Natural killer cell (primary cell): Measurements from ENCODE around the gene TSHB. TPM values are rescaled to one million over a fixed set of nuclear protein-coding genes. Genes with fewer than 3 reads are reported as not detected.

Source experiments
- ATAC-seq, 3 donors: fragments of 150-1000 bp in 2 of 3; fragments of 200-7000 bp in 1 of 3; cut with Tn5 transposase; 1 replicate in 1 of 3; 2 replicates in 2 of 3; pipeline ENCODE4 v1.10.0; 2021; ENCODE audit warnings: mild to moderate bottlenecking in 2 of 3, moderate library complexity in 2 of 3
- DNase-seq, 2 donors: peaks; one replicate each; pipeline versions ENCODE4 v3.0.0 to v3.0.0-alpha.2; 2013 to 2021; ENCODE audit warnings: mixed read lengths in 1 of 2
- H3K27ac ChIP-seq: one replicate; pipeline ENCODE4 v1.5.1; 2013; ENCODE audit warnings: mild to moderate bottlenecking, low read length
- H3K27me3 ChIP-seq: one replicate; pipeline ENCODE4 v1.6.1; 2013; ENCODE audit warnings: low read length; ENCODE audit not compliant: control insufficient read depth, insufficient read depth
- H3K36me3 ChIP-seq: one replicate; pipeline ENCODE4 v1.6.1; 2013; ENCODE audit warnings: low read length; ENCODE audit not compliant: control insufficient read depth, insufficient read depth
- H3K4me1 ChIP-seq: one replicate; pipeline ENCODE4 v1.6.1; 2013; ENCODE audit warnings: low read length; ENCODE audit not compliant: control insufficient read depth, insufficient read depth
- H3K4me3 ChIP-seq: one replicate; pipeline ENCODE4 v1.5.1; 2013; ENCODE audit warnings: low read length
- H3K9me3 ChIP-seq: one replicate; pipeline ENCODE4 v1.6.1; 2013; ENCODE audit warnings: low read length; ENCODE audit not compliant: control insufficient read depth, insufficient read depth
- H3K27ac Mint-ChIP-seq, 2 donors: one replicate each; pipeline ENCODE4 v1.8.0; 2022; ENCODE audit warnings: mild to moderate bottlenecking in 2 of 2, mixed read lengths in 2 of 2, moderate library complexity in 1 of 2
- H3K27me3 Mint-ChIP-seq, 2 donors: one replicate each; pipeline ENCODE4 v1.8.0; 2022; ENCODE audit warnings: low read depth in 2 of 2, mixed read lengths in 2 of 2
- H3K36me3 Mint-ChIP-seq: one replicate; pipeline ENCODE4 v1.8.0; 2022; ENCODE audit warnings: mixed read lengths
- H3K4me1 Mint-ChIP-seq, 2 donors: one replicate each; pipeline ENCODE4 v1.8.0; 2022; ENCODE audit warnings: mixed read lengths in 2 of 2
- H3K4me3 Mint-ChIP-seq: one replicate; pipeline ENCODE4 v1.8.0; 2022; ENCODE audit warnings: mild to moderate bottlenecking, moderate library complexity, mixed read lengths
- H3K9me3 Mint-ChIP-seq, 2 donors: one replicate each; pipeline ENCODE4 v1.8.0; 2022; ENCODE audit warnings: mixed read lengths in 2 of 2
- CTCF ChIP-seq: fragments of 200-600 bp; IDR thresholded peaks from one replicate; pipeline ENCODE4 v1.8.0; 2022; ENCODE audit warnings: antibody characterized with exemption
- WGBS: methylation state at CpG from one replicate; pipeline ENCODE4 v1.1.7; 2013; ENCODE audit warnings: missing lambda C conversion rate; ENCODE audit not compliant: insufficient coverage; 5-methylcytosine and 5-hydroxymethylcytosine counted together
- intact Hi-C: fragments of 100-400 bp; cut with micrococcal nuclease; formaldehyde crosslinking; loops from one replicate; pipeline ENCODE4 v1.14.2; 2022
- total RNA-seq, 4 donors: library from RNA; stranded (reverse); fragments of 120-200 nt in 1 of 4; gene quantifications; one replicate each; pipeline versions ENCODE4 v1.2.3 to v1.2.4, GENCODE V29; 2013 to 2022

Gene TSHB
- total RNA-seq, 3 donors from 2014 or later (not counting 1 experiment from before 2014, with no cell fraction given): not detected

- H3K9me3 ChIP-seq: no peaks in the 10 kb centered on the region
- no peak overlapping the region for H3K4me3 Mint-ChIP-seq
- no peak for ATAC-seq
Measured at GRCh38 chr1:114997510-114998289, 31.9 kb upstream of the TSHB start.

GRCh38 chr1:115006191-115006590, 23.4 kb upstream of the TSHB start:
- Mint-ChIP-seq H3K36me3 (no peaks in the 10 kb centered on the region), H3K27ac (no peak overlapping the region), H3K9me3 (peaks cover 0 to 2% of the 10 kb centered on the region in 2 donors), H3K4me1 (no peaks in the 10 kb centered on the region), H3K4me3 (no peak overlapping the region), H3K27me3 (peaks cover 14 to 25% of the 10 kb centered on the region in 2 donors)
- no peak for TF ChIP-seq CTCF
- Histone ChIP-seq H3K27me3 (peaks cover 9% of the 10 kb centered on the region), H3K27ac (no peak overlapping the region), H3K9me3 (no peaks in the 10 kb centered on the region), H3K4me1 (no peaks in the 10 kb centered on the region), H3K4me3 (no peak overlapping the region), H3K36me3 (no peaks in the 10 kb centered on the region)
- intact Hi-C loops: no loop called here
- ATAC-seq (no peak), DNase-seq (no peak)
- WGBS: 69% methylated on average over 2 of the region's 2 CpGs

More at GRCh38 chr1:114997510-114998289, 31.9 kb upstream of the TSHB start:
- intact Hi-C loops: no loop called here
- Mint-ChIP-seq H3K27me3 (peaks cover 19 to 27% of the 10 kb centered on the region in 2 donors), H3K36me3 (no peaks in the 10 kb centered on the region), H3K4me1 (no peaks in the 10 kb centered on the region), H3K9me3 (no peaks in the 10 kb centered on the region), H3K27ac (no peak overlapping the region)
- Histone ChIP-seq H3K4me1 (no peaks in the 10 kb centered on the region), H3K4me3 (no peak overlapping the region), H3K36me3 (no peaks in the 10 kb centered on the region), H3K27me3 (peaks cover 6% of the 10 kb centered on the region), H3K27ac (no peak overlapping the region)
- no peak for DNase-seq
- TF ChIP-seq CTCF: no peak

GRCh38 chr1:115012006-115012405, 17.6 kb upstream of the TSHB start:
- ATAC-seq (no peak), DNase-seq (no peak)
- Histone ChIP-seq H3K27me3 (no peaks in the 10 kb centered on the region), H3K9me3 (no peaks in the 10 kb centered on the region), H3K27ac (no peak overlapping the region), H3K36me3 (no peaks in the 10 kb centered on the region), H3K4me3 (no peak overlapping the region), H3K4me1 (no peaks in the 10 kb centered on the region)
- peaks cover 5 to 9% of the 10 kb centered on the region in 2 donors for H3K27me3 Mint-ChIP-seq
- intact Hi-C loops: no loop called here
- peaks cover 0 to 2% of the 10 kb centered on the region in 2 donors for H3K9me3 Mint-ChIP-seq
- TF ChIP-seq CTCF: no peak
- no peak overlapping the region for H3K4me3 Mint-ChIP-seq
- no peaks in the 10 kb centered on the region for H3K4me1 Mint-ChIP-seq
- no peak overlapping the region for H3K27ac Mint-ChIP-seq
- 94% methylated on average over 1 of the region's 1 CpG for WGBS
- no peaks in the 10 kb centered on the region for H3K36me3 Mint-ChIP-seq

- Mint-ChIP-seq H3K4me1 (no peaks in the 10 kb centered on the region), H3K4me3 (no peak overlapping the region), H3K27me3 (peaks cover 7 to 9% of the 10 kb centered on the region in 2 donors), H3K9me3 (peaks cover 0 to 3% of the 10 kb centered on the region in 2 donors), H3K36me3 (no peaks in the 10 kb centered on the region), H3K27ac (no peak overlapping the region)
- intact Hi-C loops: no loop called here
- no peak for TF ChIP-seq CTCF
- no peaks in the 10 kb centered on the region for H3K36me3 ChIP-seq
- DNase-seq: no peak
- H3K4me3 ChIP-seq: no peak overlapping the region
- H3K27ac ChIP-seq: no peak overlapping the region
- WGBS: 91% methylated on average over 1 of the region's 1 CpG
- no peaks in the 10 kb centered on the region for H3K4me1 ChIP-seq
- H3K9me3 ChIP-seq: no peaks in the 10 kb centered on the region
- H3K27me3 ChIP-seq: no peaks in the 10 kb centered on the region
- ATAC-seq: no peak
Measured at GRCh38 chr1:115012434-115012833, 17.2 kb upstream of the TSHB start.
